ENCODE measurements around the gene LRRC32.
"Not testable (repeated sequence)": the region's sequence is repeated elsewhere in the genome, so short reads cannot be mapped to it uniquely, and the experiment has no call there.

LRRC32 gene

DNA sequence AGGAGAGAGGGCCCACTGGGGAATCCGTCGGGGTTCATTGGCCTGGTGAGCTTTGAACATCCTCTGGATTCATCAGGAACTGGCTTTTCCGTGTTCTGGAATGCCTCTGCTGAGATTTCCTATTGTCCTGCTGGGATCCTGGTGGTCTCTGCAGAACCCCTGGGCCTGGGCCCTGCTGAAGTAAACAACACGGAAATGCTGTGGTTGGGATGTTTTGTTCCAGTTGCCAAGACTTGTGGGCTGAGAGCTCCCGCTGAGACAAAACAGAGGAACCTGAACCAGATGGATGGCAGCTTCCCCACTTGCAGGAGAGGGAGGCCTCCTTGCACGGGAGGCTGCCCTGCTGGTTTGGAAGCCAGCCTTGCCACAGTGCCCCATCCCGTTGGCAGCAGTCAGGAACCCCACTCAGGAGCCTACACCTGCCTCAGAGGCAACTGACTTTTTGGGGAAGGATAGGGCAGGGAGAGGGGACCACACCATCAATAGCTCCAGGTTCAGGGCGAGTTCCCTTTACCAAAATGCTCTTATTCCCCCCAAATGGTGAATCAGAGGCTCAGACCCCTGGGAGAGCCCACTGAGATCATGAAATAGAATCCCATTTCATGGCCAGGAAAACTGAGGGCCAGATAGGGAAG lies 60.7 kb downstream of the LRRC32 start:
- DNase-seq: no peak

DNA sequence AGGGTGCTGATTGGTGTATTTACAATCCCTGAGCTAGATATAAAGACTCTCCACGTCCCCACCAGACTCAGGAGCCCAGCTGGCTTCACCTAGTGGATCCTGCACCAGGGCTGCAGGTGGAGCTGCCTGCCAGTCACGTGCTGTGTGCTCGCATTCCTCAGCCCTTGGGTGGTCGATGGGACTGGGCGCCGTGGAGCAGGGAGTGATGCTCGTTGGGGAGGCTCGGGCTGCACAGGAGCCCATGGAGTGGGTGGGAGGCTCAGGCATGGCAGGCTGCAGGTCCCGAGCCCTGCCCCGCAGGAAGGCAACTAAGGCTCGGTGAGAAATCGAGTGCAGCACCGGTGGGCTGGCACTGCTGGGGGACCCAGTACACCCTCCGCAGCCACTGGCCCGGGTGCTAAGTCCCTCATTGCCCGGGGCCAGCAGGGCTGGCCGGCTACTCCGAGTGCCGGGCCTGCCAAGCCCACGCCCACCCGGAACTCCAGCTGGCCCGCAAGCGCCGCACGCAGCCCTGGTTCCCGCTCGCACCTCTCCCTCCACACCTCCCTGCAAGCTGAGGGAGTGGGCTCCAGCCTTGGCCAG lies 61.6 kb downstream of the LRRC32 start:
- not testable (repeated sequence) for DNase-seq

- DNase-seq: not testable (repeated sequence)
Measured at GRCh38 chr11:76608228-76608627, 62.3 kb downstream of the LRRC32 start.
